Tibial artery (tissue), 4 donors: Measurements from ENCODE around the gene CACNA1D.

ENCODE experiments used
- DNase-seq, 2 donors: peaks; one replicate each; pipeline ENCODE4 v3.0.0-alpha.2; 2019
- H3K27ac ChIP-seq, 2 donors: fragments of 200-600 bp; sonication (generic) in 1 of 2; 1 replicate in 1 of 2; 2 replicates in 1 of 2; pipeline ENCODE4 v1.5.1; 2018 to 2019; ENCODE audit warnings: mild to moderate bottlenecking in 1 of 2
- H3K27me3 ChIP-seq, 2 donors: fragments of 200-600 bp; sonication (generic) in 1 of 2; one replicate each; pipeline versions ENCODE4 v1.5.1 to v1.6.0; 2016 to 2019
- H3K36me3 ChIP-seq, 3 donors: fragments of 200-600 bp; sonication (generic) in 2 of 3; one replicate each; pipeline ENCODE4 v1.5.1; 2016 to 2019; ENCODE audit warnings: mild to moderate bottlenecking in 2 of 3
- H3K4me1 ChIP-seq, 4 donors: fragments of 200-600 bp; sonication (generic) in 2 of 4; 1 replicate in 3 of 4; 2 replicates in 1 of 4; pipeline ENCODE4 v1.5.1; 2016 to 2019
- H3K4me3 ChIP-seq, 2 donors: fragments of 200-600 bp; sonication (generic) in 1 of 2; 1 replicate in 1 of 2; 2 replicates in 1 of 2; pipeline ENCODE4 v1.5.1; 2018 to 2019; ENCODE audit warnings: mild to moderate bottlenecking in 2 of 2
- H3K9me3 ChIP-seq, 3 donors: fragments of 200-600 bp; sonication (generic) in 1 of 3; one replicate each; pipeline ENCODE4 v1.5.1; 2016 to 2019
- CTCF ChIP-seq, 2 experiments: fragments of 200-600 bp in 1 of 2; fragments of 450-650 bp in 1 of 2; IDR thresholded peaks; one replicate each; pipeline ENCODE4 v1.5.1; 2017 to 2019; ENCODE audit warnings: antibody characterized with exemption in 2 of 2, mild to moderate bottlenecking in 1 of 2, moderate library complexity in 1 of 2
- intact Hi-C: fragments of 100-400 bp; cut with DNase I; formaldehyde crosslinking; loops from one replicate; pipeline ENCODE4 v1.15.0; 2023; ENCODE audit warnings: low total_unique reads

Gene CACNA1D

GRCh38 chr3:53787016-53787415, 292.6 kb downstream of the CACNA1D start:
- Histone ChIP-seq H3K4me3 (no peak overlapping the region), H3K9me3 (no peaks in the 10 kb centered on the region), H3K4me1 (no peaks in the 10 kb centered on the region), H3K27ac (no peak overlapping the region), H3K27me3 (peaks cover 0 to 3% of the 10 kb centered on the region in 2 donors), H3K36me3 (no peaks in the 10 kb centered on the region)
- no peak for TF ChIP-seq CTCF (IDR thresholded peaks at IDR 0.05)
- intact Hi-C loops = no loop called here
- no peak for DNase-seq

GRCh38 chr3:53788038-53788437, 293.6 kb downstream of the CACNA1D start:
- intact Hi-C loops = no loop called here
- TF ChIP-seq CTCF (IDR thresholded peaks at IDR 0.05) = no peak

GRCh38 chr3:53789459-53789858, 295.0 kb downstream of the CACNA1D start:
- intact Hi-C loops = no loop called here
- H3K36me3 ChIP-seq = no peaks in the 10 kb centered on the region
- H3K4me1 ChIP-seq = no peaks in the 10 kb centered on the region
- no peak for TF ChIP-seq CTCF (IDR thresholded peaks at IDR 0.05)
- no peak overlapping the region for H3K4me3 ChIP-seq
- DNase-seq = no peak
- H3K9me3 ChIP-seq = no peaks in the 10 kb centered on the region
- H3K27ac ChIP-seq = no peak overlapping the region
- H3K27me3 ChIP-seq = peaks cover 0 to 3% of the 10 kb centered on the region in 2 donors

More at GRCh38 chr3:53788038-53788437, 293.6 kb downstream of the CACNA1D start:
- no peak for DNase-seq
- no peaks in the 10 kb centered on the region for H3K9me3 ChIP-seq
- H3K27me3 ChIP-seq = peaks cover 0 to 3% of the 10 kb centered on the region in 2 donors
- H3K4me1 ChIP-seq = no peaks in the 10 kb centered on the region
- no peak overlapping the region for H3K4me3 ChIP-seq
- H3K27ac ChIP-seq = no peak overlapping the region
- H3K36me3 ChIP-seq = no peaks in the 10 kb centered on the region

- no peak for DNase-seq
- Histone ChIP-seq H3K4me3 (no peak overlapping the region), H3K36me3 (no peaks in the 10 kb centered on the region), H3K27ac (no peak overlapping the region), H3K9me3 (no peaks in the 10 kb centered on the region), H3K27me3 (peaks cover 0 to 6% of the 10 kb centered on the region in 2 donors), H3K4me1 (no peaks in the 10 kb centered on the region)
- intact Hi-C loops = no loop called here
- no peak for TF ChIP-seq CTCF (IDR thresholded peaks at IDR 0.05)
These were observed 296.1 kb downstream of the CACNA1D start for GRCh38 chr3:53790470-53790869.

GRCh38 chr3:53791317-53791716, 296.9 kb downstream of the CACNA1D start:
- peaks cover 0 to 6% of the 10 kb centered on the region in 2 donors for H3K27me3 ChIP-seq
- intact Hi-C loops = no loop called here
- no peaks in the 10 kb centered on the region for H3K36me3 ChIP-seq
- no peaks in the 10 kb centered on the region for H3K4me1 ChIP-seq
- H3K27ac ChIP-seq = no peak overlapping the region
- no peak overlapping the region for H3K4me3 ChIP-seq
- no peaks in the 10 kb centered on the region for H3K9me3 ChIP-seq
- no peak for DNase-seq
- no peak for TF ChIP-seq CTCF (IDR thresholded peaks at IDR 0.05)

GRCh38 chr3:53792866-53793265, 298.5 kb downstream of the CACNA1D start:
- Histone ChIP-seq H3K27me3 (peaks cover 0 to 2% of the 10 kb centered on the region in 2 donors), H3K4me3 (no peak overlapping the region), H3K4me1 (no peaks in the 10 kb centered on the region), H3K9me3 (no peaks in the 10 kb centered on the region), H3K36me3 (no peaks in the 10 kb centered on the region), H3K27ac (no peak overlapping the region)
- DNase-seq = no peak
- TF ChIP-seq CTCF (IDR thresholded peaks at IDR 0.05) = no peak
- intact Hi-C loops = no loop called here
